HG02623 (cell line): ENCODE data around the gene MFSD2A.
"Not testable (repeated sequence)": the region's sequence is repeated elsewhere in the genome, so short reads cannot be mapped to it uniquely, and the experiment has no call there.

ENCODE experiments used
- ATAC-seq: cut with Tn5 transposase; IDR thresholded peaks from one replicate; pipeline ENCODE4 v1.9.1; 2021; ENCODE audit warnings: moderate library complexity; ENCODE audit not compliant: unreplicated experiment

MFSD2A gene

DNA sequence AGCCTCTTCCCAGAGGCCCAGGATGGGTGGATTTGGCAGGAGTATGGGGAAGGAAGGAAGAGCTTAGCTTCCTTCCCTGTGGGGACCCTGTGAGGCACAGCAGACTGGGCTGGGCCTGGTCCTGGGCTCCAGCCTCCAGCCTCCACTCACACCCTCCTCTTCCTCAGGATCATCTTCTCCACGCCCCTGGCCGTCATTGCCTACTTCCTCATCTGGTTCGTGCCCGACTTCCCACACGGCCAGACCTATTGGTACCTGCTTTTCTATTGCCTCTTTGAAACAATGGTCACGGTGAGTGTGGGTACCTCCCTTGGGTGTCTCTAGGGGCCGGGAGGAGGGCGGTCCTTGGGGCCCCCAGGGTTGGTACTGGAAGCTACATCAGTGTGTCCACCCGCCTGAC, 10.1 kb downstream of the MFSD2A start:
- ATAC-seq = no peak

DNA sequence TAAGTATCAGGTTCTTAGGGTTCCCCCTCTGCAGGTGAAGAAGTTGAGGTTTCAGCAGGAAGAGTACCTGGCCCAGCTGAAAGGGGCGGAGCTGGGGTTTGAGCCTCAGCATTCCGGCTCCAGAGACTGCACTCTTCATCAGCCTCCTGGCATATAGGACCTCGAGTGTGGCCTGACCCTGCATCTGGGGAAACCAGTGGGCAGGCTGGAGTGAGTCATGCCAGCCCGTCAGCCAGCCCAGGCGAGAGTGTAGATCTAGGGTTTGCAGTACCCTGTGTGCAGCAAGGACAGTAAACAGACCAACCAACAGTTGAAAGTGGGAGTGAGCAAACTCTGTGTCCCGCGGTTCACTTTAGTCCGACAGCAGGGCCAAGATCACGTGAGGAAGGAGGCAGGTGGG, 14.1 kb downstream of the MFSD2A start:
- ATAC-seq = no peak

DNA sequence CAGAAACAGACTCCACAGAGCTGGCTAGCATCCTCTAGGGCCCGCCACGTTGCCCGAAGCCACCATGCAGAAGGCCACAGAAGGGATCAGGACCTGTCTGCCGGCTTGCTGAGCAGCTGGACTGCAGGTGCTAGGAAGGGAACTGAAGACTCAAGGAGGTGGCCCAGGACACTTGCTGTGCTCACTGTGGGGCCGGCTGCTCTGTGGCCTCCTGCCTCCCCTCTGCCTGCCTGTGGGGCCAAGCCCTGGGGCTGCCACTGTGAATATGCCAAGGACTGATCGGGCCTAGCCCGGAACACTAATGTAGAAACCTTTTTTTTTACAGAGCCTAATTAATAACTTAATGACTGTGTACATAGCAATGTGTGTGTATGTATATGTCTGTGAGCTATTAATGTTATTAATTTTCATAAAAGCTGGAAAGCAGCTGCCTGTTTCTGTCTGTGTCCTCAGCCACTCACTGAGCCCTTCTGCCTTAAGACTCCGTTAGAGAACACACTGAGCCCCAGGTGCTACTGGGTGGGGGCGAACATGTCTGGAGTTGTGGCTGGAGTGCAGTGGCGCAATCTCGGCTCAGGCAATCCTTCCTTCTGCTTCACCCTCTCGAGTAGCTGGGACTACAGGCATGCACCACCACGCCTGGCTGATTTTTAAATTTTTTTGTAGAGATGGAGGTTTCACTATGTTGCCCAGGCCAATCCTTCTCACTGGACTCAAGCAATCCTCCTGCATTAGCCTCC, 14.8 kb downstream of the MFSD2A start:
- ATAC-seq = no peak

DNA sequence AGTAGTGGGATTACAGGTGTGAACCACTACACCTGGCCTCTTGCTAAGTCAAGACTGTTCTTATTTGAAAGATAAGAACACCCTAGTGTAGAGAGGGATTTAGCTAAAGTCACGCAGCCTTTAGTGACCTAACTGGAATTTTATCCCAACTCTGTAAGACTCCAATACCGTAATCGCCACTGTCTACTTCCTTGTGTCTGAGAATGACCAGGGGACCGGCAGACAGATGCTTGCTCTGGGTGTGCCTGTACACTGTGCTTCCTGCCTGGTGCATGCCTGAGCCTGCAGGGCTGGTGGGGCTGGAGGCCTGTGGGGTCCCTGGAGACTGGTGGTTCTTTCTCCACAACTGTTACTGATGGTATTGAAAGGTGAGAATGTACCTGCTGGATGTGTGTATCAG, 15.3 kb downstream of the MFSD2A start:
- no peak for ATAC-seq

DNA sequence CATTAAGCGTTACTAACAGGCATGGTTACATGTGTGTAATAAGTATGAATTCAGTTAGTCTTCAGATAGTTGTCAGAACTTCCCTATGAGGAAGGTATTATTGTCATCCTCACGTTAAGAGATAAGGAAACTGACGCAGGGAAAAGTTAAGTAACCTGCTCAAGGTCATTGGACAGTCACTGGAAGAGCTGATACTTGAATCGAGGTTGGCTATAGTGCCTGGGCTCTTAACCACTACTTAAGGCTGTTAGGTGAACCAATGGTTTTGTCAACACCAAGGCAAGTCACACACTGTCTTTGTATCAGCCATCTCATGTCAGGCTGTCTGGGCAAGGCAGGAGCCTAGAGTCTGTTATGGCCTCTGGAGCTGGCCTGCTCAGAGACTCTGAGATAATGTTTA, 16.2 kb downstream of the MFSD2A start:
- no peak for ATAC-seq

DNA sequence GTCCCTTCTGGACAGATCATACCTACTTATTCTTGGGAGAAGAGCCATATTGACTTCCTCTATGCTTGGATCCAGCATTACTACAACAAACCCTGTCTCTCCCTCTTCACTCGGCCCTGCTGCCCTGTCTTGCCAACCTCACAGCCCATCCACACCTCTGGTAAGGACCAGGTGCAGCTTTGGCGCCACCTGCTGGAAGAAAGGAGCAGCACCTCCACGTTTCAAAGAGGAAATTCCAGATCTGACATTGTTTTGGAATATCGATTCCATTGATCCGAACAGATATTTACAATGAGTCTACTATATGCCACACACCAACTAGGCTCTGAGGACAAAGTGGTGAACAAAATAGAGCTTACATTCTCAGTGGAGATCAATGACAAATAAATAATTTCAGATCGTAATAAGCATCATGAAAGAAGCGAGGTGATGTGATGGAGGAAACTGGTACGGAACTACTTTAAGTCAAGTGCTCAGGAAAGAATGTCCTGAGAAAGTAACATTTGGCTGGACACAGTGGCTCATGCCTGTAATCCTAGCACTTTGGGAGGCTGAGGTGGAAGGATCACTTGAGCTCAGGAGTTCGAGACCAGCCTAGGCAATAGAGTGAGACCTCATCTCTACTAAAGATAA, 18.7 kb downstream of the MFSD2A start:
- ATAC-seq = no peak

DNA sequence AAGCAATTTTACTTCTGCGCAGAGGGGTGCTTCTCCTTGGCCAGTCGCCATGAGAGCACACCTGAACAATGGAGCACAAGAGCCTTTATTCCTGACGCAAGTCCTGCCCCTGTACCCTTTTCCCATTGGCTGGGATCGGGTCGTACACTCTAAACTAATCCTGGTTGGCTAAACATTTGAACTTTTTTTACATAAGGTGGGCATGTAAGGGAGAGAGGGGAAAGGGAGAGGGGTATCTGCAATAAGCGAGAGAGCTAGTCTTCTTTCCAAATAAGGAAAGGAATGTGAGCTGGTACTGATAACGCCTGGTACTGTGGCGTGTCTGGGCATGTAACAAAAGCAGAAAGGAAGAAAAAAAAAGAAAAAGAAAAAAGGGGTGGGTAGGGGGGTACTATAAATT, 21.8 kb downstream of the MFSD2A start:
- ATAC-seq = no peak

DNA sequence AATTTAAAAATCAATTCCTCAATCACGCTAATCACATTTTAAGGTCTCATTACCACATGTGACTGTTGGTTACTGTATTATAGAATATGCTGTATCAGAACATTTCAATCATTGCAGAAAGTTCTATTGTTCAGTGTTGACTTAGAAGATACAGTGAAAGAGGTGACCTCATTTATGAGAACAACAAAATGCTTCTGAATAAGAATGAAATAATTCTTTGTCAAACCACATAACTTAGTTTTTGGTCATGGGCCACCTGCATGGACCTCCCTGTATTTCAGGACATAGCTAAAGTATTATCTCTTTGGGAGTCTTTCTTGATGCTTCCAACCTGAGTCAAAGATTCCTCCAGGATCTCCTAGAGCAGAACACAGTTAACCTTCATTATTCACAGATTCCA, 22.3 kb downstream of the MFSD2A start:
- no peak for ATAC-seq

DNA sequence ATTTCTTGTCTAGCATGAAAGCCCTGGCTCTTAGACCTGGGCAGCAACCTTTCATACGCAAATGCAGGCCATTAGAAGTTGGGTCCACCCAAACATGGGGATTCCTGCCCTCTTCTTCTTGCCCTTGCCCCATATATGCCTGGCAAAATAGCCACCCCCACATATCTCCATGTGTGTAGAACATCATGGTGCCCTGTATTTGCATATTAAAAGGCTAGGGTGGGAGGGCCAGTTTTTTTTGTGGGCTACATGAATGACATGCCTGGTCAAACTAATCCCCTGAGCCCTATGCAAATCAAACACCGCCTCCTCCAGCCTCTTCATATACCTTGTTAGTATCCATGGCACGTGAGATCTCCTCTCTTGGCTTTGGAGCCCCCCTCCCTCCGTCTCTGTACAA, 24.7 kb downstream of the MFSD2A start:
- no peak for ATAC-seq

DNA sequence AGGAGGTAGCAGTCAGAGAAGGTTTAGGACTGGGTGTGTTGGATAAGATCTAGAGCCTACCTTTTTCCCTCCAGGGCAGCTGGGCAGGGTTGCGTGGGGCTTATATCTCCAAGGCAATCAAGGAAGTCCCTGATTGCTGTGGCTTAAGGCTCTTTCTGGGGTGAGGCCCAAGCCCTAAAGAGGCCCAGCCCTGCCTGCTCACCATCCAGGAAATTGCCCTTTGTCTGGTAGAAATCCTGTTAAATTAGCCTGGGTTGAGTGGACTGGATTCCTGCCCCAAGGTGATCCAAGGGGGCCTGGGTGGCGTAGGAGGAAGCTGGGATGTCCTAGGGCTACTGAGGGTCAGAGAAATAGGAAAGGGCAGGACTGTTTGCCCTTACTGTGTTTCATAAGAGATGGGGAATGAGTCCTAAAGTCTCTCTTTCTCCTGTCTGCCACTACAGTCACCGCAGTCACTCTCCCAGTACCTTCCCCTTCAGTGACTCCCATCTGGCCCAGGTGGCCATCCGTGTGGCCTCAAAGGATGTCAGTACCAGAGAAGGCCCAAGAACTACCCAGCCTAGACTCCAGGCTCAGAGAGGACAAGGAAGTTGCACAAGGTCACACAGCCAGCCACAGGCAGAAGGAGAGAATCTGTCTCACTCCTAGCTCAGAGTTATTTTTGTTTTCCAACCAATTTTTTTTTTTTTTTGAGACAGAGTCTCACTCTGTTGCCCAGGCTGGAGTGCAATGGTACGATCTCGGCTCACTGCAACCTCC, 25.8 kb downstream of the MFSD2A start:
- no peak for ATAC-seq

DNA sequence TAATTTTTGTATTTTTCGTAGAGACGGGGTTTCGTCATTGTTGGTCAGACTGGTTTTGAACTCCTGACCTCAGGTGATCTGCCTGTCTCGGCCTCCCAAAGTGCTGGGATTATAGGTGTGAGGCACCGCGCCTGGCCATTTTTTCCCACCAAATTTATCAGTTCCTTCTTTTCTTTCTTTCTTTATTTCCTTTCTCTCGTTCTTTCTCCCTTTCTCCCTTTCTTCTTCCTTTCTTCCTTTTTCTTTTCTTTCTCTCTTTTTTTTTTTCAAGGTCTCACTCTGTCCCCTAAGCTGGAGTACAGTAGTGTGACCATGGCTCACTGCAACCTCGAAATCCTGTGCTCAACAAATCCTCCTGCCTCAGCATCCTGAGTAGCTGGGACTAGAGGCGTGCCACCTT, 26.4 kb downstream of the MFSD2A start:
- ATAC-seq = no peak

DNA sequence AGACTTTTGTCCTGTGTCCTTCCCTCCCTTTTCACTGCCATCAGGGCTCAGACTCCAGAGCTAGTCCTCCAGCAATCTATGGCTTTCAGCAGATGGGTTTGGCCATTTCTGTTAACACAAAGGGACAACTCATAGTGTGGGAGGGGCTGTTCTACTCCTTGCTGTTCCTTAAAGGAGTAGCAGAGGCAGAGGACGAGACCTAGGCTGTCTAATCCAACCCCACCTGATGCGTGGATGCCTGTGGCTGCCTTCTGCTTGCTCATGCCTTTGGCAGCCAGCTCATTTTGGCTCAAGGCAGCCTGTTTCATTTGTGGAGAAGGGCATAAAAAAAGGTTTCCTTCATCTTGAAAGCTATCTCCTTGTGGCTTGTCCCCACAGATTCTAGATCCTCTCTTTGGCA, 27.0 kb downstream of the MFSD2A start:
- no peak for ATAC-seq

DNA sequence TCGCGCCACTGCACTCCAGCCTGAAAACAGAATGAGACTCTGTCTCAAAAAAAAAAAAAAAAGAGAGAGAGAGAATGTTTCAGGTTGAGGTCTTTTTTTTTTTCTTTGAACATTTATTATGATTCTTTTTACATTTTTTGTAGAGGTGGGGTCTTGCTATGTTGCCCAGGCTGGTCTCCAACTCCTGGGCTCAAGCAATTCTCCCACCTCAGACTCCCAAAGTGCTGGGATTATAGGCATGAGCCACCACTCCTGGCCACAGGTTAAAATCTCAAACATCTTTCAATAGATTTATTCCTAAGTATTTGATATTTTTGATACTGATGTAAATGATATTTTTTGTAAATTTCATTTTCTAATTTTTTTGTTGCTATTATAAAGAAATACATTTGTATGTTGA, 29.5 kb downstream of the MFSD2A start:
- not testable (repeated sequence) for ATAC-seq

DNA sequence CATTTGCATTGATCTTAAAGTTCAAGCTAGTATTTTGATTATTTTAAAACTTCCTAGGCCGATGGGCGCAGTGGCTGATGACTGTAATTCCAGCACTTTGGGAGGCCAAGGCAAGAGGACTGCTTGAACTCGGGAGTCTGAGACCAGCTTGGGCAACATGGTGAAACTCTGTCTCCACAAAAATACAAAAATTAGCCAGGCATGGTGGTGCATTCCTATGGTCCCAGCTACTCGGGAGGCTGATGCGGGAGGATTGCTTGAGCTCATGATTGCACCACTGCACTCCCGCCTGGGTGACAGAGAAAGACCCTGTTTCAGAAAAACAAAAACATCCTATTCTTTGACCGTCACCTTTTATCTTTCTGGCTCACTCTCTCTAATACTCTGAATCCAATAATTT, 30.0 kb downstream of the MFSD2A start:
- no peak for ATAC-seq

DNA sequence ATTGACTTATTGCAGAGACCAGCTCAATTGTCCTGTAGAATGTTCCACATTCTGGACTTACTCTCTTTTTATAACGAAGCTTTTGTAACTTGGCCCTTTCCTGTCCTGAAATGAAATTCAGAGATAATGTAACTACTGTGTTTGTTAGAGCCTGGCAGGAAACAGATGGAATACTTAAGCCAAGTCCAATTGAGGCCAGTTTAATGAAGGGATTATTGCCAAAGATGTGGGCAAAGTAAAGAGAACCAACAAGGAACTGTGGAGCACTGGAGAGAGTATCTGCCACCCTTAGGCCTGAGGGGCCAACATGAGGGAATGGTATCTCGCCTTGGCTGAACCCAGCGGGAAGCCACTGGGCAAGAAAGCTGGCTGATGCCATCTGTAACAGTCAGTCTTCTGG, 32.9 kb downstream of the MFSD2A start:
- no peak for ATAC-seq

DNA sequence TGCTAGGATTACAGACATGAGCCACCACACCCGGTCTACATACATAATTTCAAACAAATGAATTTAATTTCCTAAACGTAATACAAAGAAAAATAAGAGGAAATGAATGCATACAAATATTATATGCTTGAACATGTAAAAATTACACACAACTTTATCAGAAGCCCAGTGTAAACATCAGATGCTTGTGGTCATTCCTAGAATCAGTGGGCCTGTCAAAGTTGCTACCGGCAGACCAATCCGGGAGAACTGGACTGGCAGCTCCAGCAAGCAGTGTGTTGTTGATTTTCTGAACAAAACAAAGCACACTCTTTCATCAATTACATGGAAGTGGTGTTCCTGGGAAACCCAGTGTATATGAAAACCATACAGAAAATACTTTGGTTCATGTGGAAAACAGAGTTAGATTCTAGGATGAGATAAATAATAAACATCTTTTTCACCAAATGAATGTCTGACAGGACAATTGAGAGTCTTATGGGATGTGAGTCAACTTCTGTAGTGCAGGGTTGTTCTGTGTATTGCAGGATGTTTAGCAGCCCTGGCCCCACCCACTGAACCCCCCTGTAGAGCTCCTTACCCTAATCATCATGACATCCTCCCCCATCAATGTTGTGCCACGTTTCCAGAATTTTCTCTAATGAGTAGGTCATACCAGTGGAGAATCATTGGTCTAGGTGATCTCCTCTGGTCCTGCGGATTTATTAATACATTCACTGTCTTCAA, 33.8 kb downstream of the MFSD2A start:
- no peak for ATAC-seq

DNA sequence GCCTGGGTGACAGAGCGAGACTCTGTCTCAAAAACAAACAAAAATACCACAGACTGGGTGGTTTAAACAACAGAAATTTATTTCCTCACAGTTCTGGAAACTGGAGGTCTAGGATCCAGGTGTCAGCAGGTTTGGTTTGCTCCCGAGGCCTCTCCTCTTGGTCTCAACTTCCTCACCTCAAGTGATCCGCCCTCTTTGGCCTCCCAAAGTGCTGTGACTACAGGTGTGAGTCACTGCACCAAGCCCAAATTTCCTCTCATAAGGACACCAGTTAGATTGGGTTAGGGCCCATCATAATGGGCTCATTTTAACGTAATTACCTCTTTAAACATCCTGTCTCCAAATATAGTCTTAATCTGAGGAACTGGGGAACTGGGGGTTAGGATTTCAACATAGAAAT, 35.5 kb downstream of the MFSD2A start:
- no peak for ATAC-seq

DNA sequence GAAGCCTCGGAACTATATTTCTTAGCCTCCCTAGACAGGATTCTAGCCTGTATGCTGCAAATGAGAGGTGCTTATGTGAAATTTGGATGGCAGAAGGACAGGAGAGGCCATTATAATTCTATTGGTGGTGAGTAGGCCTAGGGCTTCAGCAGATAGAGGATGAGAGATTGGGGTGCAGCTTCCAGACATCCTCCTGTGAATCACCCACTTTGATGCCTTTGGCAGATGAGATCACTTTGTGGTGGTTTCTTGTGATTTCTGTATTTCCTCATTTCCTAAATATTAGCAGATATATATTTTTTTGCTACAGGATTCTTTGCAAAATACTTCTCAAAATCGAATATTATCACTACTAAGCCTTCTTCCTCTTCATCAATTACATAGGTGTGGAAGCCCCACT, 37.3 kb downstream of the MFSD2A start:
- no peak for ATAC-seq

DNA sequence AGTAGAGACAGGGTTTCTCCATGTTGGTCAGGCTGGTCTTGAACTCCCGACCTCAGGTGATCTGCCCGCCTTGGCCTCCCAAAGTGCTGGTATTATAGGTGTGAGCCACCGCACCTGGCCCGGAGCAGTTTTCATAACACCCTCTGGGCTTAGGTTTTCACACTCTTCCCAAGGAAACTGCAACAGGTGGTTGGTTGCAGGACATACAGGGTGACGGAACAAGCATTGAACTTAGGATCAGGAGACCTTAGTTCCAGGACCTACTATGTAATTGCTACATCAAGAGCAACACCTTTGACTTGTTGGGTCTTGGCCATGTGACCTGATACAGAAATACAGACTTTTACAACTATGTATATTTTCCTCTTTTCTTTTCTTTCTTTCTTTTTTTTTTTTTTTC, 37.9 kb downstream of the MFSD2A start:
- ATAC-seq = no peak

DNA sequence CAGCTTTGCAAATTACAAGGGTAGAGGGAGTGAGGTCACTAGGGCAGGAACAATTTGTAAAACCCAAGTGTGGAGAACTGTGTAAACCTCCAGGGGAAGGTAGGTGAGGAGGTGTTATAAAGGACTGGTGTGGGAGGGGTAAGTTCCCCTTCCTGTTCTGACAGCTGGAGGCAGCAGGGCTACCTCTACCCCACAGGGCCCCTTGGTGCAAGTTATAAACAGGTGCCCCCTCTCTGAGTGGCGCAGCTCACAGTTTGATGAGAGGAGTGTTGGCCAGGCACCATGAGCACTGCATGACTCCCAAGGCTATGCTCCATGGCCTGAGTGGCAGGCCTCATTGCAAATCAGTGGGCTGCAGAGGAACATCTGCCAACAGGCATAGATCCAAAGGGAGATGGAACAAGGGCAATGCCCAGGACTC, 41.0 kb downstream of the MFSD2A start:
- peak; percentile 78 for ATAC-seq

DNA sequence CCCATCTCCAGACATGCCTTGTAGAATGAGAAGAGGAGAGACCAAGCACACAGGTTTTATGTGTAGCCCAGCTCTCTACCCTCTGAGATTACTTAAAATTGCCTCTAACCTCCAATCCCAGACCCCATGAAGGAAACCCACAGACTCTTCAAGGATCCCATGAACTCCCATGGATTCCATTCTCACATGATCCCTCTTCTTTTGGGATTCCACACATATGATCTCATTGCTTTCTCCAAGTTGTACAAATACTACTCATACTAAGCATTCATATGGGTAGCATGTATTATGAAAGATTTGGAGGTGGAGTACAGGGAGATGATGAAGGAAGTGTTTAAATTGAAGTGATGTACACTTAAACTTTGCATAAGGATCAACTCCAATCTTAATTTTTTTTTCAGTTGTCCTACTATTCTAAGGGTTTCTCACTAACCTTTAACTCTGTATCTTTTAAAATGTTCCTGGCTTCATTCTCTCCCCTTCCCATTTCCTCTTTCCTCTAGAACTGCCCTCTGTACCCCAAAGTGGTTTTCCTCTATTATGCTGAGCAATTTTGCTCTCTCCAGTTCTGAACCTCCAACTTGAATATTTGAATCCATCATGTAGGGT, 41.6 kb downstream of the MFSD2A start:
- no peak for ATAC-seq
